ENCODE data around the gene CCDC57. TPM values are rescaled to one million over a fixed set of nuclear protein-coding genes. Genes with fewer than 3 reads are reported as not detected.

Gene CCDC57
- polyA plus RNA-seq, 1 donor from 2014 or later, result 70.9 TPM

GRCh38 chr17:82167028-82167427, 45.6 kb downstream of the CCDC57 start:
- H3K9me3 ChIP-seq (ENCODE audit: low read length), result no peaks in the 10 kb centered on the region
- H2AFZ ChIP-seq (ENCODE audit: low read depth, low read length), result no peak overlapping the region
- H3K4me3 ChIP-seq (ENCODE audit: low read length), result no peak overlapping the region
- H3K27ac ChIP-seq (ENCODE audit: low read length), result no peak overlapping the region
- no peaks in the 10 kb centered on the region for H3K79me2 ChIP-seq (replicated peaks; ENCODE audit: insufficient read depth, low read length)
- H3K4me2 ChIP-seq (ENCODE audit: low read length), result no peak overlapping the region
- no peak overlapping the region for H3K9ac ChIP-seq (ENCODE audit: low read length)
- no peaks in the 10 kb centered on the region for H3F3A ChIP-seq (ENCODE audit: insufficient read depth, low read length, poor library complexity, severe bottlenecking)
- TF ChIP-seq SMC3 (conservative IDR thresholded peaks at IDR 0.05; ENCODE audit: poor library complexity) (no peak), REST (IDR thresholded peaks at IDR 0.05; ENCODE audit: borderline replicate concordance) (no peak), EZH2 (IDR thresholded peaks at IDR 0.05; ENCODE audit: borderline replicate concordance, insufficient read depth, low read length, poor library complexity, severe bottlenecking) (no peak), RAD21 (conservative IDR thresholded peaks at IDR 0.05) (no peak), EP300 (conservative IDR thresholded peaks at IDR 0.05; ENCODE audit: poor library complexity, severe bottlenecking) (no peak), CTCF (IDR thresholded peaks at IDR 0.05; ENCODE audit: poor library complexity, severe bottlenecking) (no peak), POLR2AphosphoS5 (IDR thresholded peaks at IDR 0.05) (no peak), TAF1 (IDR thresholded peaks at IDR 0.05; ENCODE audit: low read depth) (no peak), MXI1 (conservative IDR thresholded peaks at IDR 0.05; ENCODE audit: poor library complexity, severe bottlenecking) (no peak)
- no peaks in the 10 kb centered on the region for H3K27me3 ChIP-seq (ENCODE audit: insufficient read depth, low read depth, low read length)
- no peaks in the 10 kb centered on the region for H3K36me3 ChIP-seq (ENCODE audit: insufficient read depth, low read length)
- no peaks in the 10 kb centered on the region for H3K9me2 ChIP-seq (ENCODE audit: insufficient read depth, low read length)
- no peaks in the 10 kb centered on the region for H4K20me1 ChIP-seq (ENCODE audit: insufficient read depth)

GRCh38 chr17:82164853-82165252, 47.8 kb downstream of the CCDC57 start:
- Histone ChIP-seq H3K27me3 (ENCODE audit: insufficient read depth, low read depth, low read length) (no peaks in the 10 kb centered on the region), H4K20me1 (ENCODE audit: insufficient read depth) (no peaks in the 10 kb centered on the region), H3K36me3 (ENCODE audit: insufficient read depth, low read length) (no peaks in the 10 kb centered on the region), H2AFZ (ENCODE audit: low read depth, low read length) (no peak overlapping the region), H3K4me3 (ENCODE audit: low read length) (no peak overlapping the region), H3K79me2 (replicated peaks; ENCODE audit: insufficient read depth, low read length) (no peaks in the 10 kb centered on the region), H3K4me2 (ENCODE audit: low read length) (no peak overlapping the region), H3F3A (ENCODE audit: insufficient read depth, low read length, poor library complexity, severe bottlenecking) (no peaks in the 10 kb centered on the region), H3K9ac (ENCODE audit: low read length) (no peak overlapping the region), H3K27ac (ENCODE audit: low read length) (no peak overlapping the region), H3K9me3 (ENCODE audit: low read length) (no peaks in the 10 kb centered on the region), H3K9me2 (ENCODE audit: insufficient read depth, low read length) (no peaks in the 10 kb centered on the region)
- TF ChIP-seq EP300 (conservative IDR thresholded peaks at IDR 0.05; ENCODE audit: poor library complexity, severe bottlenecking) (no peak), TAF1 (IDR thresholded peaks at IDR 0.05; ENCODE audit: low read depth) (no peak), EZH2 (IDR thresholded peaks at IDR 0.05; ENCODE audit: borderline replicate concordance, insufficient read depth, low read length, poor library complexity, severe bottlenecking) (no peak), POLR2AphosphoS5 (IDR thresholded peaks at IDR 0.05) (no peak), REST (IDR thresholded peaks at IDR 0.05; ENCODE audit: borderline replicate concordance) (no peak), MXI1 (conservative IDR thresholded peaks at IDR 0.05; ENCODE audit: poor library complexity, severe bottlenecking) (no peak), SMC3 (conservative IDR thresholded peaks at IDR 0.05; ENCODE audit: poor library complexity) (no peak), CTCF (IDR thresholded peaks at IDR 0.05; ENCODE audit: poor library complexity, severe bottlenecking) (no peak), RAD21 (conservative IDR thresholded peaks at IDR 0.05) (no peak)

Measured in neural cell (in vitro differentiated cells).